SK-N-MC (cell line): ENCODE measurements around the gene TRABD2B.

Experiments used
- DNase-seq: peaks from one replicate; pipeline ENCODE4 v3.0.0-alpha.2; 2011; ENCODE audit warnings: low read depth, low spot score
- H3K27ac ChIP-seq: fragments of 200-600 bp; sonication (generic); 2 replicates; pipeline ENCODE4 v1.5.1; 2016; ENCODE audit warnings: mixed run types
- H3K36me3 ChIP-seq: fragments of 200-600 bp; sonication (generic); 2 replicates; pipeline ENCODE4 v1.6.1; 2017; ENCODE audit warnings: antibody characterized with exemption, low read length, mixed read lengths; ENCODE audit not compliant: insufficient read depth
- H3K4me3 ChIP-seq: fragments of 200-600 bp; sonication (generic); 2 replicates; pipeline ENCODE4 v1.5.1; 2016
- H3K9ac ChIP-seq: fragments of 200-600 bp; sonication (generic); 2 replicates; pipeline ENCODE4 v1.8.0; 2017; ENCODE audit warnings: mixed run types, mixed read lengths; ENCODE audit not compliant: insufficient read length
- H3K9me3 ChIP-seq: fragments of 200-600 bp; sonication (generic); 2 replicates; pipeline ENCODE4 v1.6.1; 2017; ENCODE audit warnings: low read depth, mild to moderate bottlenecking, antibody characterized with exemption, low read length, moderate library complexity, mixed read lengths
- EZH2 ChIP-seq: fragments of 200-600 bp; sonication (generic); IDR thresholded peaks from one replicate; pipeline ENCODE4 v1.6.1; 2017; ENCODE audit warnings: antibody characterized with exemption
- FOXP2 ChIP-seq: optimal IDR thresholded peaks from 2 replicates; pipeline ENCODE3; 2011; ENCODE audit warnings: mild to moderate bottlenecking, moderate library complexity; ENCODE audit not compliant: insufficient read depth; ENCODE audit errors: extremely low read length, control extremely low read depth
- POLR2AphosphoS5 ChIP-seq: IDR thresholded peaks from 2 replicates; pipeline ENCODE4 v1.6.1; 2012; ENCODE audit warnings: mild to moderate bottlenecking, low read depth, low read length, borderline replicate concordance

TRABD2B gene

GRCh38 chr1:47792779-47793178 lies 204.4 kb downstream of the TRABD2B start:
- no peak for DNase-seq
- Histone ChIP-seq H3K9me3 (no peaks in the 10 kb centered on the region), H3K4me3 (no peak overlapping the region), H3K9ac (no peak overlapping the region), H3K36me3 (no peaks in the 10 kb centered on the region), H3K27ac (no peak overlapping the region)
- TF ChIP-seq FOXP2 (no peak), POLR2AphosphoS5 (no peak), EZH2 (no peak)

- H3K9me3 ChIP-seq, result no peaks in the 10 kb centered on the region
- no peak overlapping the region for H3K27ac ChIP-seq
- no peak for DNase-seq
- TF ChIP-seq FOXP2, result no peak
- no peak for TF ChIP-seq EZH2
- TF ChIP-seq POLR2AphosphoS5, result no peak
- H3K4me3 ChIP-seq, result no peak overlapping the region
- no peaks in the 10 kb centered on the region for H3K36me3 ChIP-seq
- H3K9ac ChIP-seq, result no peak overlapping the region
Observed at GRCh38 chr1:47791879-47792608, 205.1 kb downstream of the TRABD2B start.

- no peak for TF ChIP-seq EZH2
- no peak for TF ChIP-seq POLR2AphosphoS5
- TF ChIP-seq FOXP2, result no peak
Observed at GRCh38 chr1:47788761-47789160, 208.4 kb downstream of the TRABD2B start.

GRCh38 chr1:47787560-47787959 lies 209.6 kb downstream of the TRABD2B start:
- Histone ChIP-seq H3K9me3 (no peaks in the 10 kb centered on the region), H3K36me3 (no peaks in the 10 kb centered on the region), H3K27ac (no peak overlapping the region), H3K4me3 (no peak overlapping the region), H3K9ac (no peak overlapping the region)
- no peak for DNase-seq
- TF ChIP-seq FOXP2, result no peak
- TF ChIP-seq EZH2, result no peak
- TF ChIP-seq POLR2AphosphoS5, result no peak

More at GRCh38 chr1:47788761-47789160, 208.4 kb downstream of the TRABD2B start:
- no peak for DNase-seq
- H3K9me3 ChIP-seq, result no peaks in the 10 kb centered on the region
- no peak overlapping the region for H3K27ac ChIP-seq
- no peak overlapping the region for H3K9ac ChIP-seq
- H3K4me3 ChIP-seq, result no peak overlapping the region
- H3K36me3 ChIP-seq, result no peaks in the 10 kb centered on the region

GRCh38 chr1:47786316-47786715 lies 210.9 kb downstream of the TRABD2B start:
- H3K36me3 ChIP-seq, result no peaks in the 10 kb centered on the region
- no peak for DNase-seq
- no peak overlapping the region for H3K4me3 ChIP-seq
- H3K27ac ChIP-seq, result no peak overlapping the region
- no peak for TF ChIP-seq POLR2AphosphoS5
- no peak overlapping the region for H3K9ac ChIP-seq
- no peaks in the 10 kb centered on the region for H3K9me3 ChIP-seq

- DNase-seq, result no peak
- Histone ChIP-seq H3K36me3 (no peaks in the 10 kb centered on the region), H3K9ac (no peak overlapping the region), H3K27ac (no peak overlapping the region), H3K9me3 (no peaks in the 10 kb centered on the region), H3K4me3 (no peak overlapping the region)
- TF ChIP-seq FOXP2, result no peak
- no peak for TF ChIP-seq EZH2
- TF ChIP-seq POLR2AphosphoS5, result no peak
Observed at GRCh38 chr1:47785561-47786271, 211.5 kb downstream of the TRABD2B start.

GRCh38 chr1:47785118-47785517 lies 212.1 kb downstream of the TRABD2B start:
- H3K27ac ChIP-seq, result no peak overlapping the region
- H3K4me3 ChIP-seq, result no peak overlapping the region
- H3K9me3 ChIP-seq, result no peaks in the 10 kb centered on the region
- H3K36me3 ChIP-seq, result no peaks in the 10 kb centered on the region
- H3K9ac ChIP-seq, result no peak overlapping the region
- TF ChIP-seq FOXP2, result no peak
- no peak for TF ChIP-seq POLR2AphosphoS5
- TF ChIP-seq EZH2, result no peak
- DNase-seq, result no peak

- Histone ChIP-seq H3K9me3 (no peaks in the 10 kb centered on the region), H3K4me3 (no peak overlapping the region), H3K9ac (no peak overlapping the region), H3K27ac (no peak overlapping the region), H3K36me3 (no peaks in the 10 kb centered on the region)
- DNase-seq, result no peak
- TF ChIP-seq EZH2, result no peak
- TF ChIP-seq FOXP2, result no peak
- TF ChIP-seq POLR2AphosphoS5, result no peak
Observed at GRCh38 chr1:47784497-47784822, 212.7 kb downstream of the TRABD2B start.
